Occipital lobe (tissue), 2 donors: Measurements from ENCODE around the gene DBNL. TPM values are rescaled to one million over a fixed set of nuclear protein-coding genes. Genes with fewer than 3 reads are reported as not detected.
"Not testable (repeated sequence)": the region's sequence is repeated elsewhere in the genome, so short reads cannot be mapped to it uniquely, and the experiment has no call there.

ENCODE experiments used
- DNase-seq: peaks from one replicate; lab custom pipeline; 2025; lab: John Stamatoyannopoulos, UW
- total RNA-seq: library from RNA; depleted of rRNA; stranded (reverse); fragments of >200 nt; gene quantifications from one replicate; pipeline ENCODE4 v1.2.3, GENCODE V29; 2014

DBNL gene
- 52.3 TPM for total RNA-seq

DNA sequence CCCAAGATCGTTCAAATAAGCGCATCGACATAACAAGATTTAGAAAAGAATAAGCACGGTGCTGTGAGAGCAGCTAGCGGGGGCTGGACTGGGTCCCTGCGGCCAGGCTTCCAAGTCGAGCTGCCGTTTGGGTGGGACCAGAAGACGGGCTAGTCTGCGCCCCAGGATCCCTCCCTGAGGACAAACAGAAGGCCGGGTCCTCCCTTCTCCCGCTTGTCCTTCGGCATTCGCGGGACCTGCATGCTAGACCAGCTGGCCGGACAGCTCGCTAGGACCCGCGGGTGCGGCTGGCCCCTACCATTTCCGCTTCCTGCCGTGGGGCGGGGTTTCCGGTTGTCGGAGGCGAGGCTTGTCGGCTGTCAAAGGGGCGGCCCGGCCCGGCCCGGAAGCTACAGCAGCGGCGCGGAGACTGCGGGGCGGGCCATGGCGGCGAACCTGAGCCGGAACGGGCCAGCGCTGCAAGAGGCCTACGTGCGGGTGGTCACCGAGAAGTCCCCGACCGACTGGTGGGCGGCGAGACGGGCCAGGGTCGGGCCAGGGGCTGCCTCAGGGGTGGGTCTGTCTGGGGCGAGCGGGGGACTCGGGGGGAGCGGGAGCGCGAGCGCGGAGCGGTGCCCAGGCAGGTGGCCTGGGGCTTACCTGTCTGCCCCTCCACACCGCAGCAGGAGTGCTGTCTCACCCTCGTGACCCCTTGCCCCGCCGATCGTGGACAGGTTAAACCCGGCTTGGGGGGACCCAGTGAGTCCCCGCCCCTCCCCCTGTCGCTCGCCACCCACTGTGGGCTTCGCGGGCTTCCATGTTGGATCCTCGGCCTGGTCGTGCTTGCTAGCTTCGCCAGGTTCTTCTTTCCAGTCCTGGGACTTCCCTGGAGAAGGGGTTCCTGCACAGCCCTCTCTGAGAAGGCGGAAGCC is at the start of gene DBNL:
DBNL (plus strand) TSS at position 388 of the 911 bp plus-strand sequence; CDS start at position 424, 36 bp downstream.
- DNase-seq, result peak; percentile 95

DNA sequence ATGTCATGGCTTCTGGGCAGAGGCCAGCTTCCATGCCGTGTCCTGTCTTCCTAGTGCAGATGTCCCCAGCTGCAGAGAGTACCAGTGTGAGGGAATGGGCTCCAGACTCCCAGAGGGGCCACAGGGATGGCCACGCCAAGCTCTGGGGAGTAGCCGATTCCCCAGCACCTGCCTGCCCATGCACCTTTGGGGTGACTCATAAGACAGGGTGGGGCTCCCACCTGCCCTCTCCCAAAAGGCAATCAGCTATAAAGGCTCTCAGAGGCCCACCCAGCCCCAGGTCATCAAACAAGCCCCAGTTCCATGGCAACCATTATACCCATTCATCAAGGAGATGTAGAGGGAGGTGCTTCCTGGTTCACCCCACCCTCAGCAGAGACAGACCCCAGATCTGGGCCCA is 47.0 kb upstream of the DBNL start, which contains the start of gene SPDYE1:
SPDYE1 (plus strand) TSS at position 366 of the 400 bp plus-strand sequence. CDS start 2,053 bp downstream, outside the sequence.
- not testable (repeated sequence) for DNase-seq

DNA sequence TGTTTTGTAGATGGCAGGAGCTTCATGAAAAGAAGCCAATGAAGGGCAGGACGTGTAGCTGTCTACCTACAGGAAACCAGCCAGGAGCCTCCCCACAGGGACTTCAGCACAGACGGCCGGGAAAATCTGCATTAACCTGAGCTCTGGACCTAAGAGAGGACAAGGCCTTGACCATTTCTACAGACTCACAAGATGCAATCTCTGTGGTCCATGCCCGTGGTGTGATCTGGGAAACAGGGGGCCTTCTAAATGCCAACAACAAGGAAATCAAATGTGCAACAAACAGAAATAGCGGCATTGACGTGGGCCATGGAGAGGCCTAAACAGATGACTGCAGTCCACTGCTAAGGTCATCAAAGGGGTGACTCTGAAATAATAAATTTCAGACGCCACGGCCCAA is 32.4 kb upstream of the DBNL start:
- DNase-seq, result not testable (repeated sequence)

DNA sequence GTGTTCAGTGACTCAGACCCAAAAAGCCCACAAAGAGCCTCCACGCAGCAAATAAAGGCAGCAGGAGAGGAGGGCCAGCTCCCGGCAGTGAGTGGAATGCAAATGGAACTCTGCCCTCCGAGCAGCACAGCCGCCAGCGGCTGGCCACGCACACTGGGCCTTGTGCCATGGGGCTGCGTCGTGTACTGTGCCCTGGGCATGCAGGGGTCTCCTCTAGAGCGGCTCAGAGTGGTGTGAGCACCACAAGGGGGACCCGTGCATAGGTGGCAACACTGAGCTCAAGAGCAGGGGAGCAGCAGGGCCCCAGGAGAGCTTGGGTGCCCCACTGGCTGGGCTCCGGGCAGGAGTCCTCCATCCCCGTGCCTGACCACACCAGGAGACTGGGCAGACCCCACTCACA is 29.4 kb upstream of the DBNL start:
- not testable (repeated sequence) for DNase-seq

DNA sequence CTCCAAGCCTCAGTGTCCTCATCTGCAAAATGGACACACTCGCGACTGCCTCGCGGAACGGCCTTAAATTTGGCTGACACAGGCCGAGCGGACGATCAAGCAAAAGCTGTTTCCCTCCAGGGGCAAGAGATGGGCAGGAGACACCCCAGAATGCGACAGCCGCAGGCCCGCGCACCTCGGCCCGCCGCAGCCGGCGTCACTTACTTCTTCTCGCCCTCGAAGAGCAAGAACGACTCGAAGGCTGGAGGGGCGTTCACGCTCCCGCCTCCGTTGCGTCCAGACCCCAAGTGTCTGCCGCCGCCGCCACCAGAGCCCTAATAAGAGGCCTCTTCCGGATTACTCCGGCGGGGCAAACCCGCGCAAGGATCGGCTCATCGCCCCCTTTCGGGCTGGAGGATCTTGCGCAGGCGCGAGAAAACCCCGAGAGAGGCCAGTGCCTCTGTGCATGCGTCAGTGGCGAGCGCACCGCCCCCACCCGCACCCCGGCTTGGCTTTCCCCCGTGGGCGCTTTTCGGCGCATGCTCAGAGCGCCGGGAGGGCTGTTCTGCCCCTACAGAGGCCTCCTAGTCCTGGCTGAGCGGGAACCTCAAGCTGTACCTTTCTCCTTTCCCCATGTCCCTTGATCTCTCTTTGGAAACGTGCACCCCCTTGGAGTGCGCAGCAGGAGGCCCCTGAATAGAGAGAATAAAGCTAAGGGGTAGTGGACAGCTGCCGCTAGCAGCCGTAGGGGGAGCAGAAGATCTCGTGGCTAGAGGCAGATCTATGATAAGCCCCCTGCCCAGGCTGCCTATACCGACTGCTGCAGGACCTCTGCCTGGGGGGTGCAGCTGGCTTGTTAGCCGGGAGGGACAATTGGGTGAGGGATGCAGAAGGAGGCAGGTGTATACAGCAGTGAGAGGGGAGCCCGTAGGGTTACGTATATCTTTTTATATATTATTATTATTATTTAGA is 25.4 kb upstream of the DBNL start:
- DNase-seq, result peak; percentile 97

DNA sequence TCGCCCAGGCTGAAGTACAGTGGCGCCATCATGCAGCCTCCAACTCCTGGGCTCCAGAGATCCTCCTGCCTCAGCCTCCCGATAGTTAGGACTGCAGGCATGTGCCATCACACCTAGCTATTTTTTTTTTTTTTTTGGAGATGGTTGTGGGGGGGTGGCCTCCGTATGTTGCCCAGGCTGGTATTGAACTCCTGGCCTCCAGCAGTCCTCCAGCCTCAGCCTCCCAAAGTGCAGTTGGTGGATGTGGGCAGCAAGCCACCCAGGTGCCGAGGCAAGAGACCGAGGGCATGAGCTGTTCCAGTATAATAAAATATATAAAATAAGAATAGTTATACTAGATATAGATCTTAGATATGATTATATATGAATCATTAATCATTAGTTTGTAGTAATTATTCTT is 24.7 kb upstream of the DBNL start:
- not testable (repeated sequence) for DNase-seq

DNA sequence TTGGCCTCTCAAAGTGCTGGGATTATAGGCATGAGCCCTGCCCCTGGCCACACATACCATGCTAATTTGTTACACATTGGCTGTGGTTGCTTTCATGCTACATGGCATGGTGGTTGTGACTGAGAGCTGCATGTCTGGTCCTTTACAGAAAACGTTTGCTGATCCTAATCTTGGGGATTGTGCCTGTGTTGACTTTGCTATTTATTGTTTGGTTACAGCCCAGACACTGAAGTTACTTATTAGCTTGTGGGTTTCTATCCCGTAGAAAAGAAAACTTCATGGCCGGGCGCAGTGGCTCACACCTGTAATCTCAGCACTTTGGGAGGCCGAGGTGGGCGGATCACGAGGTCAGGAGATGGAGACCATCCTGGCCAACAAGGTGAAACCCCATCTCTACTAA is 22.4 kb upstream of the DBNL start:
- DNase-seq, result not testable (repeated sequence)

DNA sequence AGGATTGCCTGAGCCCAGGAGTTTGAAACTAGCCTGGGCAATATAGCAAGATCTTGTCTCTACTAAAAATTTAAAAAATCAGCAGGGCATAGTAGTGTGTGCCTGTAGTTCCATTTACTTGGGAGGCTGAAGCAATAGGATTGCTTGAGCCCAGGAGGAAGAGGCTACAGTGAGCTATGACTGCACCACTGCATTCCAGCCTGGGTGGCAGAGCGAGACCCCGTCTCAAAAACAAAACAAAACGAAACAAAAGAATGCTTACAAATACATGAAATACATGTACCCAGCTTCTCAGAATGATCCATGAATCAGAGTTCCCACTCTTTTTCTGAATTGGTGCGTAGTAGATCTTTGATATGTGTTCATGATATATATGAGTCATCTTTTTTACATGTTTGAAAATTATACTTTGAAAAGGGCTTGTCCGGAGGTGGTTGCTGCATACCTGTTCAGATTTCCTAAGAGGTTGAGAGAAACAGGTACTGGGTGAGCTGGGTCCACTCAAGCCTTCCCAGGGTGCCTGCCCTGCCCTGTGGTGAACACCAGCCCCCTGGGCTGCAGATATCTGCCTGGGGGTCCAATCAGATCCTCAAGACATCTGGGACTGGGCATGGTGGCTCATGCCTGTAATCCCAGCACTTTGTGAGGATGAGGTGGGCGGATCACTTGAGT is 21.6 kb upstream of the DBNL start:
- DNase-seq, result not testable (repeated sequence)

DNA sequence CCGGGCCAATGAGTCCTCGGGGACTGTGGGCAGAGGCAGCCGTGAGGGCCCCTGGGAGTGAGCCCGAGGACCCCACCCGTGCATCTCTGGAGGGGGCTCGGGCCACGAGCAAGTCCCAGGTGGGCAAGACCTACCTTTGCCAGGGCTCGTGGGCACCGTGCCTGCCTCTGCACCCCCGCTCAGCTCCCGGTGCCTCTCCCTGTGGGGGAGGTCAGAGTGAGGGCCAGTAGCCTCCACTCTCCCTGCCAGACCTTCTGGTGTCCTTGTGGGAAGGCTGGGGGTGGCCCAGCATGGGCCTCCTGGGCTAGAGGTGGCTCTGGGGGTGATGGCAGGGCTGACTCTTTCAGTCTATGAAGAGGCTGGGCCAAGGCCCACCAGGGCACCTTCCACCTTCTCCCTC is 15.1 kb upstream of the DBNL start:
- DNase-seq, result not testable (repeated sequence)

DNA sequence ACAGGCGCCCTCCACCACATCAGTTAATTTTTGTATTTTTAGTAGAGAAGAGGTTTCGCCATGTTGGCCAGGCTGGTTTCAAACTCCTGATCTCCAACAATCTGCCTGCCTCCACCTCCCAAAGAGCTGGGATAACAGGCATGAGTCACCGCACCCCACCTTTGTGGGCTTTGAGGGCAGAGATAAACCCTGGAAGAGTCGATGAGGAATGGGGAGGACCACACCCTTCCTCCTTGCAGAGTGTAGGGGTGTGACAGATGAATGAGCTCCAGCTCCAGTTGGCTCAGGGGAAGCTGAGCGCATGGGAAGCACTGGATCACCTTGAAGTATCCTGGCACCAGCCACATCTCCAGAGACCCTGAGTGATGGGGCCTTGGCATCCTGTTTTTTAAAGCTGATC is 14.5 kb upstream of the DBNL start:
- DNase-seq, result not testable (repeated sequence)

DNA sequence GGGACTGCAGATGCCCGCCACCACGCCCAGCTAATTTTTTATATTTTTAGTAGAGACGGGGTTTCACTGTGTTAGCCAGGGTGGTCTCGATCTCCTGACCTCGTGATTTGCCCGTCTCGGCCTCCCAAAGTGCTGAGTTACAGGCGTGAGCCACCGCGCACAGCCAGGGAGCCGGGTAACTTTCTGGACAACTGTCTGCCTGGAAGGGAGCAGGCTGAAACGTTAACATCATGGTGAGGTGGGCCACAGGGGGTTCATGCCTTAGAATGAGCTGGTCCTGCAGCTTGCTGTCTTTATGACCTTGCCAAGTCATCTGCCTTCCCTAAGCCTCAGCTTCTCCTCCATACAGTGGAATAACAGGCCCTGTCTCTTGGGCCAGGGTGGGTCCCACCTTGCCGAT is 13.2 kb upstream of the DBNL start:
- not testable (repeated sequence) for DNase-seq

DNA sequence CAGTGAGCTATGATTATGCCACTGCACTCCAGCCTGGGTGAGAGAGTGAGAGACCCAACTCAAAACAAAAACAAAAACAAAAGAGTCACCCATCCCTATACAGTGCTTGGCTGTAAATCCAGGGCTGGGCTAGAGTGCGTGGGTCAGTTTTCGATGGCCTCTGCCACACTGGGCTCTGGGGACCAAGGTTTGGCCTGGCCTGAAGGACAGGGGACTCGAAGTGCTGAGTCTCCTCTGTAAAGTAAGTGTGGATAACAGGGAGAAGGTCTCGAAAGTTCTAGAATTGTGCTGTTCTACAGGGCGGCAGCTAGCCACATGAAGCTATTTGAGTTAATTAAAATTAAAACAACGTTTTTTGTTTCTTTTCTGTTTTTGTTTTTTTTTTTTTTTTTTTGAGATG is 12.5 kb upstream of the DBNL start:
- DNase-seq, result not testable (repeated sequence)

DNA sequence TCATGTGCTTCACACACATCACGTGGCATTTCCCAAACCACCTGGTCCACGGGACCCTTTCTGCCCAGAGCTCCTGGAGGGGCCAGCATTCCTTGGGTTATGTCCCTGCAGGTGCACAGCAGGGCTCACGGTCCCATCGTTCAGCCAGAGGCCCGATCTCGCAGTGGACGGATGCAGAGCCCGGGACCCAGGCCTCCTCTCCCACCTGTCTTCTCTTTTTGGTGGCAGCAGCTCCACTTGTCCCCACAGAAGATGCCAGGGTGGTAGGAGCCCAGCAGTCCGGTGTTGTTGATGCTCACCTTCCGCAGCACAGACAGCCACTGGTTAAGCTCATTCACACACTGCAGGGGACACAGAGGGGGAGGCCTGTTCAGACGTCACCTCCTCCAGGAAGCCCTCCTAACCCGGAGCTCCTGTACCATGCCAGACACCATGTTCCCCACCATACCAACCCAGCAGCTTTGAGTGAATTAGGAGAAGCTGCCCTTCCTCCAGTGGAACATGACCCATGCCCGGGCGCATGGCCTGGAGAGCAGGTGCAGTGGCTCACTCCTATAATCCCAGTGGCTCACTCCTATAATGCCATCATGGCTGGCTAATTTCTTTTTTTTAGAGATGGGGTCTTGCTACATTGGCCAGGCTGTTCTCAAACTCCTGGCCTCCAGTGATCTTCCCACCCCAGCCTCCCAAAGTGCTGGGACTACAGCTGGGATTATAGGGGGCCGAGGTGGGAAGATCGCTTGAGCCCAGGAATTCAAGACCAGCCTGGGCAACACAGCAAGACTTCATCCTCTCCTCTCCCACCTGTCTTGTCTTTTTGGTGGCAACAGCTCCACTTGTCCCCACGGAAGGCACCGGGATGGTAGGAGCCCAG is 10.3 kb upstream of the DBNL start:
- not testable (repeated sequence) for DNase-seq

DNA sequence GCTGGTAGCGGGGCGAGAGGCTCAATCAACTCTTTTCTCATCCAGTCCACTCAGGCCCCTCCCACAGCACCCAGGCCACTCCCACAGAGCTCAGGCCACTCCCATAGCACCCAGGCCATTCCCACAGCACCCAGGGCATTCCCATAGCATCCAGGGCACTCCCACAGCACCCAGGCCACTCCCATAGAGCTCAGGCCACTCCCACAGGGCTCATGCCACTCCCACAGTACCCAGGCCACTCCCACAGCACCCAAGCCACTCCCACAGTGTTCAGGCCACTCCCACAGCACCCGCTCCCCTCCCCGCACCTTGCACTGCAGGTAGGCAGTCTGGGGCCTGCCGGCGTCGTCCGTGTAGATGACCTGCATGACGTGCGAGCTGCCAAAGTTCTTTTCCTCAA is 8.1 kb upstream of the DBNL start:
- DNase-seq, result not testable (repeated sequence)

DNA sequence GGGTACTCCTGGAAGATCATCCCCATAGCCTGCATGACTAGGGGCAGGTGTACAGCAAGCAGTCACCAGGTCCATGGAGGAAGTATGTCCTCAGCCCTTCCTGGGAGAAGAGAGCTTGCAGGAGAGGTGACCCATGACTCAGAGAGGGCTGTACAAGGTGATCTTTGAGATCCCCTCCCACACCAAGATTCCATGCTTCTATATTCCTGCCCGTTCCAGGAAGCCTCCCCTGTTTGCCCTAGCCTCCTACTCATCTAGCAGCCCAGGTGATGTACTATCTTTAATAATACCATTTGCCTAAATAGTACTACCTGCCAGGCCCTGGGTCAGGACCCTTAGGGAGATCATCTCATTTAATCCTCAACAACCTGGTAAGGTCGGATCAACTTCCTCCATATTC is 6.6 kb upstream of the DBNL start:
- DNase-seq, result not testable (repeated sequence)

DNA sequence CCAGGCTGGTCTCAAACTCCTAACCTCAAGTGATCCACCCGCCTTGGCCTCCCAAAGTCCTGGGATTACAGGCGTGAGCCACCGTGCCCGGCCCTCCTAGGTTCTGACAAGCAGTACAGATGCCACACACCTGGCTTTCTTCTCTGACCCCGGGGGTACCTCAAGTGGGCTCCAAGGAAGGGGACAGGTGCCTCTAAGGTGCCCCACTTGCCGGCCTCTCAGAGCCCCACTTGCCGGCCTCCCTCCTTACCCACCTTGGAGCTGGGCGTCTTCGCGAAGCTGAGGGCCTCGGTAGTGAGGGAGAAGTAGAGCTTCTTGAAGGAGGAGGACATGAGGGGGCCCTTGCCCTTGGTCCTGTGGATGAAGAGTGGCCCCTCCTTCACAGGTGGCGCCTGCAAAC is 5.9 kb upstream of the DBNL start:
- not testable (repeated sequence) for DNase-seq

DNA sequence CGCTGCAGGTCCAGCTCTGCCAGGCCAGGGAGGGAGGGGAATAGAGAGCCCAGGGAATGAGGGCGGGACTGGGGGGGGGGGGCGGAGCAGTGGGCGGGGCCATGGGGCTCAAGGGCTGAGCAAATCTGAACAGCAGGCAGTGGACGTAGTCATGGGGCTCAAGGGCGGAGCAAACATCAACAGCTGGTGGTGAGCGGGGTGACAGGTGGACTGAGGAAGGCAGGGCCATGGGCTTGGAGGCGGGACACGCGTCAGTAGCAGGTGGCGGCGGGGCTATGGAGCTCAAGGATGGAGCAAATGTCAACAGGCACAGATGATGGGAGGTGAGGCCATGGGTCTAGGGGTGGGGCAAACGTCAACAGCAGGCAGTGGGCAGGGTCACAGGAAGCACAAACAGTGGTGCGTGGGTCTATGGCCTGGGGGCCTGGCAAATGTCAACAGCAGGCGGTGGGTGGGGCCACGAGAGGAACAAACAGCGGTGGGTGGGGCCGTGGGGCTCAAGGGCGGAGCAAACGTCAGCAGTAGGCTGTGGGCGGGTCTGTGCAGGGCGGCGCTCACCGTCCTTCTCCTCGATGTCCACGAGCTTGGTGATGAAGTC is 5.4 kb upstream of the DBNL start:
- DNase-seq, result peak; percentile 80

DNA sequence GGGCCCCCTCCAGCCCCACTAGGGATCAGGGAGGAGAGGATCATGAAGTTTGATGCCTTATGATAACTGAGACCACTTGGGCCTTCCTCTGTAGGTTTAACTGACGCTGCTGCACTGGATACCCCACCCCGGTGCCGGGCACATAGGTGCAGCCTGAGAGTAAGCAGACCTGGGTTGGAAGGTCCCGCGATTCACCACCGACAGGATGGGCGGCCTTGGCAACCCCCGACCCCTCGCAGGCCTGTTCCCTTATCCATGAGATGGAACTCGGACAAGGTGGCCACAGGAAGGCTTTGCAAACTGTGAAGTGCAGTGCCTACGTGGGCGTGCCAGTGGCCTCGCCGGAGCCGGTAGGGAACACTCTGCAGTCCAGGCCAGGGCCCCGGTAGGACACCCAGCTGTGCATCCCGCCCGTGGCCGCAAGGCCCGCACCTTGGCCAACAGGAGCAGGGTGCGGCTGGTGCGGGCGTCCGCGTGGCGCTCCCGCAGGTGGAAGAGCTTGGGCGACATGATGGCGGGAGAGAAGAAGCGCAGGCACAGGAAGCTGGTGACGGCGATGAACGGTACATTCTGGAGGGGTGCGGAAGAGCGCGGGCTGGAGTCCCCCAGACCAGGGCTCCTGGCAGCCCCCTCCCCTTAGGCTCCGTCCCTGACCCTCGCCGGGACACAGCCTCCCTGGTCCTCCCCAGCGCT is 4.6 kb upstream of the DBNL start:
- not testable (repeated sequence) for DNase-seq

DNA sequence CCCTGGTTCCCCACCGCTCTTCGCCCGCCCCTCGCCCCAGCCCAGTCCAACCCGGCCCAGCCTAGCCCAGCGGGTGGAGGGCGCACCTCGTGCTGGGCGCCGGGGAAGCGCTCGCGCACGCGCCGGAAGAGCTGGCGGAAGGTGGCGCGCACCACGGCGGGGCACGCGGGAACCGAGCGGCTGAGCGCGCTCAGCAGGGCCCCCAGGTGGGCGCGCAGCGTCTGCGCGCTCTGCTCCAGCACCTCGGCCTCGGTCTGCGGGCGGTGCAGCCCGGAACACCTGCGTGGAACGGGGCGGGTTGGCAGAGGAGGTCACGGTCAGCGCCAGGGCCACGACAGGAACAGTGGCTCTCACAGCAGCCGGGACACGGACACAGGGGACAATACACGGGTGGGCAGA is 4.0 kb upstream of the DBNL start:
- DNase-seq, result not testable (repeated sequence)
